Activated naive CD4-positive, alpha-beta T cell treated with anti-CD3 and anti-CD28 coated beads, Interleukin-2, amount 50 U/mL, for 72 hours (primary cell): Measurements from ENCODE around the gene DENND6B. TPM values are rescaled to one million over a fixed set of nuclear protein-coding genes. Genes with fewer than 3 reads are reported as not detected.

Source experiments
- ATAC-seq, 2 donors: fragments of 150-1000 bp; cut with Tn5 transposase; 2 replicates each; pipeline ENCODE4 v1.10.0; 2021; ENCODE audit warnings: mild to moderate bottlenecking in 2 of 2, moderate library complexity in 2 of 2
- DNase-seq, 2 donors: peaks; one replicate each; pipeline ENCODE4 v3.0.0; 2021 to 2022; ENCODE audit warnings: low spot score in 2 of 2
- H3K27ac Mint-ChIP-seq, 2 donors: one replicate each; pipeline ENCODE4 v1.8.0; 2022; ENCODE audit warnings: mild to moderate bottlenecking in 2 of 2, mixed read lengths in 2 of 2
- H3K36me3 Mint-ChIP-seq, 2 donors: one replicate each; pipeline ENCODE4 v1.8.0; 2022; ENCODE audit warnings: mixed read lengths in 2 of 2
- H3K9me3 Mint-ChIP-seq, 2 donors: one replicate each; pipeline ENCODE4 v1.8.0; 2022; ENCODE audit warnings: mixed read lengths in 2 of 2
- total RNA-seq, 2 donors: library from RNA; stranded (reverse); gene quantifications; one replicate each; pipeline ENCODE4 v1.2.3, GENCODE V29; 2022

The DENND6B gene
- total RNA-seq, 2 donors from 2014 or later = 4.1 to 4.3 TPM

DNA sequence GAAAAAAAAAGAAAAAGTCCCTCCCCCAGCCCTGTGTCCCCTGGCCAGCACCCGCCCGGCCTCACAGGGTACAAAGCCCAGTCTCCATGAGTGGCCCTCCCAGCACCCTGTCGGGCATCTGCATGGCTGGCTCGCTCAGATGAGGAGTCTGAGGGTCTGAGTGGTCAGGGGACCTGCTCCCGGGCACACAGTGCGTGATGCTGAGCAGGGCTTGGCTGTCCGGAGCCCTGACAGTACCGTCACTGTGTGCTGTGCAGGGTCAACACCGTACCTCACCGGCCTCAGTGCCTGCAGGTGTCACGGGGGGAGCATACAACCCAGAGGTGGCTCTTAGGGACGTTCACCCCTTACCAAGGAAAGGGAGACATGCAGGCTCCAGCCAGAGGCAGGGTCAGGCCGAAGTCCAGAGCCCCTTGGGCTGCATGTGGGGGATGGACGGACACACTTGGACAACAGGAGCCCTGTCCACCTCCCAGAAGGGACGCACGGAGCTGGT lies 15.8 kb downstream of the DENND6B start:
- H3K9me3 Mint-ChIP-seq = no peaks in the 10 kb centered on the region
- ATAC-seq (no peak), DNase-seq (no peak)
- H3K36me3 Mint-ChIP-seq = no peaks in the 10 kb centered on the region
- H3K27ac Mint-ChIP-seq = peak overlapping the region in 1 of 2 donors; percentile 63

GRCh38 chr22:50310031-50310722 lies 16.6 kb downstream of the DENND6B start:
- ATAC-seq (no peak), DNase-seq (no peak)
- Mint-ChIP-seq H3K27ac (no peak overlapping the region), H3K36me3 (no peaks in the 10 kb centered on the region), H3K9me3 (no peaks in the 10 kb centered on the region)

DNA sequence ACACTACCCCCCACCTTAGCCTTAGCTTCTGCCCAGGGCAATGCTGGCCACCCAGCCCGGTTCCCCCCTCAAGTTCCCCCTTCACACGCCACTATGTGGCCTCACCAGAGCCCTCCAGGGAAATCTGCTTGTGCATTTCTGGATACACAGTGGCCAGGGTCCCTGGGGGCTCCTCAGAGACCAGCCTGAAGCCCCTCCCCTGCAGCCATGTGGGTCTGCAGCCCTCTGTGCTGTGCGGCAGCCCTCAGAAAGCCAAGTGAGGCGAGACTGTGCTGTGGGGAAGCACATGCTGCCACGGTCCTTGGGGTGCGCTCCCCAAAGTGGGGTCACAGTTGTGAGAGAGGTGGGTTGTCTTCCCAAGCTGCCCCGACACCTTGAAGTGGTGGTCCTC lies 17.2 kb downstream of the DENND6B start:
- no peak for ATAC-seq
- no peaks in the 10 kb centered on the region for H3K36me3 Mint-ChIP-seq
- no peaks in the 10 kb centered on the region for H3K9me3 Mint-ChIP-seq

GRCh38 chr22:50308986-50309600 lies 17.7 kb downstream of the DENND6B start:
- DNase-seq = no peak
- no peaks in the 10 kb centered on the region for H3K36me3 Mint-ChIP-seq
- H3K9me3 Mint-ChIP-seq = no peaks in the 10 kb centered on the region
- no peak for ATAC-seq
- peak overlapping the region in 1 of 2 donors; percentile 42 for H3K27ac Mint-ChIP-seq

More for the DNA sequence above, 17.2 kb downstream of the DENND6B start:
- no peak overlapping the region for H3K27ac Mint-ChIP-seq
- DNase-seq = no peak

DNA sequence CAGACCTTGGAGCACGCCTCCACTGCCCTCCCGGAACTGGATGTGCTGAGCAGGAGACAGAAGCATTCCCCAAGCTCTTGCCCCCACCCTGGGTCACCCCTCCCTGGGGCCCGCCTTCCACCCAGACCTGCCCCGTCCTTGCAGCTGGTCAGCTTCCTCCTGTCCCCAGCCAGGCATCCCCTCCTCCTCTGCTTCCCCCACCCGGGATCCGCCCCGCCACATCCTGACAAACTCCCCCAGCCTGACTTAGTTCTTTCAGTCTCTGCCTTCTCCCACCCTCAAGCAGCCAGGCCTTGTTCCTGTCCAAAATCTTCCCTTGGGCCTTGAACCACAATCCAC lies 18.2 kb downstream of the DENND6B start:
- no peaks in the 10 kb centered on the region for H3K36me3 Mint-ChIP-seq
- H3K9me3 Mint-ChIP-seq = no peaks in the 10 kb centered on the region
- H3K27ac Mint-ChIP-seq = peak overlapping the region in 1 of 2 donors; percentile 42
- no peak for ATAC-seq
- no peak for DNase-seq

GRCh38 chr22:50307890-50308596 lies 18.8 kb downstream of the DENND6B start:
- ATAC-seq = no peak

DNA sequence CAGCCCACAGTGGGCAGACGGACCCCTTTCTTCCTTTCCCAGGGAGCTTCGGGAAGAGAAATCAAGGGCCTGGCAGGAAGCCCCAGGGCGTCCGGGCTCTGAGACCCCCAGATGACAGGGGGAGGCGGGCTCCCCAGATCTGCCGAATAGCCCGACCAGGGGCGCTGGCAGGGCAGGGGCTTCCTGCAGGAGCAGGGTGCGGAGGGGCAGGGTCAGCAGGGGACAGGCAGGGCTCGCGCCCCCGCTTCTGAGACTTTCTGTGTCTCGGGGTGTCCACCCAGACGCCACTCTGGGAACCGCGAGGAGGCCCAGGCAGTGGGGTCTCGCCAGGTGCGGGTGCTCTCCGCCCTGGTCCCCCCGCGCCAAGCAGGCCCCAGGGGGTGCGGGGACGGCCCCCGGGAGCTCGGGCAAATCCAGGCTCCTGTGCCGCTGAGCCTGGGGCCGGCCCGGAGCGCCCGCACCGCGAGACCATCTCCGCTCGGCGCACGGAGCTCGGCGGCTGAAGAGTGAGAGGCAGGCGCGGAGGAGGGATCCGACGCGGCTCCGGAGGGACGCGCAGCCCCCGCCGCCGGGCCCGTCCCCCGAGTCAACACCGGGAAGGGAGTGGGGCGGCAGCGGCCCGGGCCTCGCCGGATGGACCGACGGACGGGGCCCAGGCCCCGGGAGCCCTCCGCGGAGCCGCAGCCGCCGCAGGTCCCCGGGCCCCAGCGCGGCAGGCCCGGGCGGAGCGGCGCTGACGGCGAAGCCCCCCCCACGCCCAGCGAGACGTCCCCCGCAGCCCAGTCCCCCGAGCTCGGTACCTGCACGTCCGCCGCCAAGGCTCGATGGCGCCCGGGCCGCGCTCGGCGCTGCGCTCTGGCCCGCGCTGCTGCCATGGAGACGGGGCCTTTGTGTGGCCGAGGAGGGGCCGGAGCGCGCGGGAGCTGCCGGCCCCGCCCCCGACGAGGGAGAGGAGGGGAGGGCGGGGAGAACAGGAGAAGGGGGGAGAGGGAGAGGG lies 19.8 kb downstream of the DENND6B start, which contains the start of gene PLXNB2:
PLXNB2 (minus strand) TSS at position 894 of the 997 bp plus-strand sequence. CDS start 17,062 bp downstream, outside the sequence.
- Mint-ChIP-seq H3K27ac (peak within 1 kb of the TSS in 1 of 2 donors; percentile 42), H3K36me3 (no peaks in the 10 kb centered on the region), H3K9me3 (no peaks in the 10 kb centered on the region)
- DNase-seq (peak in 1 of 2 donors; percentile 39), ATAC-seq (peak; percentile 46 to 54)

More at GRCh38 chr22:50307890-50308596, 18.8 kb downstream of the DENND6B start:
- H3K36me3 Mint-ChIP-seq = no peaks in the 10 kb centered on the region
- H3K27ac Mint-ChIP-seq = no peak overlapping the region
- no peaks in the 10 kb centered on the region for H3K9me3 Mint-ChIP-seq
- no peak for DNase-seq

DNA sequence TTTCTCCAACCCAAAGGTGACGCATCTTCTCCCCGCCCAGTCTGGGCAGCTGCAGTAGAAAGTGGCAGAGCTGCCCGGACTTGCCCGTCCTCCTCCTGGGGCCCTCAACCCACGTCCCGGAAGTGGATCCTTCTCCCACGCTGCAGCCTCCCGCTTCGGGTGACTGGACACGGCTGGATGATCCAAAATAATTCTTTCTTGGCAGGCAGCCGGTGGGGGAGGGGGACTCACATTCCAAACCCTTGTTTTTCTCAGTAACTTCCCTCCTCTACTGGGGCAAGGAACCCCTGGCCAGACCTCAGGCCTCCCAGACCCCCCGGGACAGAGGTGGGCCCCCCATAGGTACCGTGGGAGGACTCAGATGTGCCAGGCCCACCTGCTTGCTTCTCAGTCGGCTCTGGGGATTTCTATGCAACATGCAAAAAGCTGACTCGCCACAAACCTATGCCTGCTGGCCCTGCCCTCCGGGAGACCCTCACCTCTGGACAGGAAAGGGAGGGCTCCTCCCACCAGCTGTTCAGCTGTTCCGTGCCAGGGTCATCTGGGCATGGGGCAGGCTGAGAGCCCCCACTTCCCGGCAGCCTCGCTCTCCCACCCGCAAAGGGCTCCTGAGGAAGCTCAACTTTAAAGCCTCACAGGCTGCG lies 20.8 kb downstream of the DENND6B start:
- no peak for DNase-seq
- Mint-ChIP-seq H3K27ac (no peak overlapping the region), H3K36me3 (no peaks in the 10 kb centered on the region), H3K9me3 (no peaks in the 10 kb centered on the region)
- peak in 1 of 2 donors; percentile 66 for ATAC-seq

DNA sequence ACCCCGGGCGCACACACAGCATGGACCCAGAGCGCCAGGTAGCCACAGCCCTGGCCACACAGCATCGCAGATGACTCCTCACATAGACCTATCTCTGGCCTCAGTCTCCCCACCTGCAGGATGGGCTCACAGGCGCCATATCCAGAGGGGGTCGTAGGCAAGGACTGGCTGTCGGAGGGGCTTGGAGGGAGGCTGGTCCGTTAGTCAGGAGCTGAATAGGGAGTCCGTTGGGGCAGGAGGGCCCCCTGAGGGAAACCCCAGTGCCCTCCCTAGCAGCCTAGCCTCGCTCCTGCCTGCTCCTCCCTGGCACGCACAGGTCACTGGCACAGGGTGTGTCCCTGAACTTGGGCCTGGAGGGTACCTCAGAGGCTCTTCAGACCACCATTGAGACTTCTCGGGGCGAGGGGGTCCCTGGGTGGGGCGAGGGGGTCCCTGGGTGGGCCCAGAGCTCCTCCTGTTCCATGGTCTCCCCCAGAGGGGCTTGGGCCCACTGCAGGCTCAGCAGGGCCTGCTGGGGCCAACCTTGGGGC lies 21.4 kb downstream of the DENND6B start:
- H3K36me3 Mint-ChIP-seq = no peaks in the 10 kb centered on the region
- no peak for DNase-seq
- peak in 1 of 2 donors; percentile 4 for ATAC-seq
- no peak overlapping the region for H3K27ac Mint-ChIP-seq
- H3K9me3 Mint-ChIP-seq = no peaks in the 10 kb centered on the region

- H3K36me3 Mint-ChIP-seq = no peaks in the 10 kb centered on the region
- ATAC-seq (no peak), DNase-seq (no peak)
- peak overlapping the region in 1 of 2 donors; percentile 54 for H3K27ac Mint-ChIP-seq
- no peaks in the 10 kb centered on the region for H3K9me3 Mint-ChIP-seq
These were observed 22.1 kb downstream of the DENND6B start for GRCh38 chr22:50304528-50305392.

GRCh38 chr22:50303848-50304527 lies 22.8 kb downstream of the DENND6B start:
- ATAC-seq (no peak), DNase-seq (no peak)
- H3K9me3 Mint-ChIP-seq = no peaks in the 10 kb centered on the region
- peak overlapping the region in 1 of 2 donors; percentile 54 for H3K27ac Mint-ChIP-seq
- H3K36me3 Mint-ChIP-seq = no peaks in the 10 kb centered on the region

- Mint-ChIP-seq H3K36me3 (no peaks in the 10 kb centered on the region), H3K27ac (no peak overlapping the region), H3K9me3 (no peaks in the 10 kb centered on the region)
- ATAC-seq (no peak), DNase-seq (no peak)
These were observed 23.3 kb downstream of the DENND6B start for GRCh38 chr22:50303515-50303847.

GRCh38 chr22:50302564-50302963 lies 24.2 kb downstream of the DENND6B start:
- H3K27ac Mint-ChIP-seq = no peak overlapping the region
- no peaks in the 10 kb centered on the region for H3K36me3 Mint-ChIP-seq
- DNase-seq = no peak
- no peak for ATAC-seq
- H3K9me3 Mint-ChIP-seq = no peaks in the 10 kb centered on the region

- ATAC-seq (no peak), DNase-seq (no peak)
- no peaks in the 10 kb centered on the region for H3K9me3 Mint-ChIP-seq
- no peak overlapping the region for H3K27ac Mint-ChIP-seq
- H3K36me3 Mint-ChIP-seq = no peaks in the 10 kb centered on the region
These were observed 24.7 kb downstream of the DENND6B start for GRCh38 chr22:50302041-50302541.
